GM12878 (cell line): ENCODE measurements around the gene SCAI. TPM values are rescaled to one million over a fixed set of nuclear protein-coding genes. Genes with fewer than 3 reads are reported as not detected.

Experiments
- ATAC-seq: fragments of 200-7000 bp; cut with Tn5 transposase; 3 replicates; pipeline ENCODE4 v1.9.1; 2020; ENCODE audit warnings: mild to moderate bottlenecking, moderate library complexity
- BruUV-seq: library from RNA; stranded (reverse); fragments of 400-500 nt; replicated peaks from 2 replicates; lab custom pipeline; 2021; lab: Mats Ljungman, UMichigan
- CTCF ChIA-PET: fragments of 300-600 bp; sonication (Branson Sonifier 250); formaldehyde crosslinking; extraction: SDS; loops from one replicate; lab custom pipeline; 2021; ENCODE audit warnings: inconsistent platforms; lab: Yijun Ruan, JAX
- POLR2A ChIA-PET: fragments of 350-600 bp; formaldehyde crosslinking; extraction: SDS; loops from one replicate; lab custom pipeline; 2021; ENCODE audit warnings: inconsistent platforms; lab: Charles Lee
- RAD21 ChIA-PET: fragments of 300-600 bp; sonication (Branson Sonifier 250); formaldehyde crosslinking; loops from one replicate; lab custom pipeline; 2023; ENCODE audit warnings: antibody characterized with exemption; ENCODE audit not compliant: unreplicated experiment; lab: Charles Lee
- SMC1A ChIA-PET: fragments of 300-600 bp; sonication (Branson Sonifier 250); formaldehyde crosslinking; loops from one replicate; lab custom pipeline; 2023; ENCODE audit not compliant: unreplicated experiment, uncharacterized antibody; lab: Charles Lee
- DNase-seq: peaks from one replicate; pipeline ENCODE4 v3.0.0-alpha.2; 2011; ENCODE audit warnings: low read depth, low spot score
- FAIRE-seq: peaks from 3 replicates; lab custom pipeline; 2011; peaks lifted over from hg19 to GRCh38; lab: Jason Lieb, UNC
- H2AFZ ChIP-seq: 2 replicates; pipeline ENCODE4 v1.6.0; 2011; ENCODE audit warnings: low read depth, low read length, control low read depth; ENCODE audit not compliant: control insufficient read depth
- H3K27ac ChIP-seq: 2 replicates; pipeline ENCODE4 v1.5.1; 2011; ENCODE audit warnings: control low read depth; ENCODE audit not compliant: control insufficient read depth, insufficient read depth
- H3K27me3 ChIP-seq, 2 experiments: replicated peaks in 1 of 2; 2 replicates each; pipeline versions ENCODE4 v1.6.0 to v1.6.1; 2011; ENCODE audit warnings: low read length in 1 of 2; ENCODE audit not compliant: control insufficient read depth in 2 of 2, insufficient read depth in 2 of 2
- H3K36me3 ChIP-seq, 2 experiments: 2 replicates each; pipeline ENCODE4 v1.5.1; 2011; ENCODE audit warnings: low read length in 1 of 2; ENCODE audit not compliant: control insufficient read depth in 2 of 2, insufficient read depth in 2 of 2
- H3K4me1 ChIP-seq: 2 replicates; pipeline ENCODE4 v1.6.1; 2011; ENCODE audit warnings: mild to moderate bottlenecking, low read length, moderate library complexity, mixed read lengths; ENCODE audit not compliant: control insufficient read depth, insufficient read depth
- H3K4me2 ChIP-seq: 2 replicates; pipeline ENCODE4 v1.6.0; 2011; ENCODE audit warnings: control low read depth; ENCODE audit not compliant: control insufficient read depth, insufficient read depth
- H3K4me3 ChIP-seq: fragments of 200-600 bp; sonication (generic); 2 replicates; pipeline ENCODE4 v1.5.1; 2016
- H3K79me2 ChIP-seq: 2 replicates; pipeline ENCODE4 v1.6.0; 2011; ENCODE audit warnings: low read length; ENCODE audit not compliant: control insufficient read depth, insufficient read depth
- H3K9ac ChIP-seq: 2 replicates; pipeline ENCODE4 v1.8.0; 2011; ENCODE audit warnings: low read length, control low read depth, mixed read lengths; ENCODE audit not compliant: control insufficient read depth, insufficient read depth
- H3K9me3 ChIP-seq: replicated peaks from 3 replicates; pipeline ENCODE4 v1.5.1; 2011; ENCODE audit warnings: mild to moderate bottlenecking, low read length; ENCODE audit not compliant: control insufficient read depth, insufficient read depth
- H4K20me1 ChIP-seq: 2 replicates; pipeline ENCODE4 v1.6.0; 2011; ENCODE audit not compliant: control insufficient read depth, insufficient read depth
- BHLHE40 ChIP-seq, 2 experiments: fragments of 450-650 bp in 1 of 2; IDR thresholded peaks; 2 replicates each; pipeline ENCODE4 v1.6.1; 2011 to 2017; ENCODE audit warnings: low read depth in 2 of 2, borderline replicate concordance in 1 of 2, improper control_type of control experiment in 1 of 2, low read length in 1 of 2, mild to moderate bottlenecking in 1 of 2
- CREB1 ChIP-seq: IDR thresholded peaks from 2 replicates; pipeline ENCODE4 v1.6.1; 2012; ENCODE audit warnings: low read depth, mild to moderate bottlenecking, inconsistent platforms
- CREM ChIP-seq: IDR thresholded peaks from 2 replicates; pipeline ENCODE4 v1.6.1; 2014; ENCODE audit warnings: antibody characterized with exemption, low read depth
- RBBP5 ChIP-seq: fragments of 200-600 bp; sonication (generic); conservative IDR thresholded peaks from 2 replicates; pipeline ENCODE4 v1.6.1; 2016
- RCOR1 ChIP-seq: conservative IDR thresholded peaks from 2 replicates; pipeline ENCODE4 v1.6.1; 2012; ENCODE audit warnings: low read depth, low read length, improper control_type of control experiment
- SIN3A ChIP-seq: IDR thresholded peaks from 2 replicates; pipeline ENCODE4 v1.6.1; 2012; ENCODE audit warnings: low read depth, low read length, improper control_type of control experiment
- SMAD5 ChIP-seq: IDR thresholded peaks from 2 replicates; pipeline ENCODE4 v1.6.1; 2016; ENCODE audit warnings: antibody characterized with exemption, low read depth
- SMARCA5 ChIP-seq: fragments of 450-650 bp; IDR thresholded peaks from 2 replicates; pipeline ENCODE4 v1.6.1; 2017; ENCODE audit warnings: mild to moderate bottlenecking
- SMC3 ChIP-seq: IDR thresholded peaks from 2 replicates; pipeline ENCODE4 v1.6.1; 2011; ENCODE audit warnings: low read length, improper control_type of control experiment, borderline replicate concordance
- SP1 ChIP-seq: IDR thresholded peaks from one replicate; pipeline ENCODE4 v1.6.1; 2011; ENCODE audit warnings: low read depth, low read length
- WRNIP1 ChIP-seq: IDR thresholded peaks from 2 replicates; pipeline ENCODE4 v1.6.1; 2011; ENCODE audit warnings: low read depth, low read length, improper control_type of control experiment, borderline replicate concordance
- ZNF274 ChIP-seq: IDR thresholded peaks from one replicate; pipeline ENCODE4 v1.8.0; 2011; ENCODE audit not compliant: insufficient read length, insufficient read depth
- WGBS: methylation state at CpG from one replicate; pipeline ENCODE4 v1.1.6; 2016; ENCODE audit warnings: low lambda C conversion rate; ENCODE audit not compliant: insufficient replicate concordance, insufficient coverage; ENCODE audit errors: missing lambda C conversion rate; 5-methylcytosine and 5-hydroxymethylcytosine counted together
- in situ Hi-C: fragments of 300-500 bp; cut with MboI; formaldehyde crosslinking; loops from 9 replicates; pipeline ENCODE4 v1.14.3; 2018; ENCODE audit warnings: mixed read lengths
- intact Hi-C: fragments of 100-400 bp; cut with micrococcal nuclease; formaldehyde crosslinking; loops from one replicate; pipeline ENCODE4 v1.14.2; 2022; ENCODE audit not compliant: unreplicated experiment
- polyA plus RNA-seq, 11 experiments: library from polyadenylated mRNA; depleted of rRNA in 4 of 11; unstranded in 6 of 11; stranded (reverse) in 5 of 11; fragments of >200 nt; fragmentation: Nextera tagmentation in 4 of 11; fragmentation: Illumina TruSeq in 1 of 11; extraction: Ambion mirVana in 4 of 11; extraction: Trizol in 1 of 11; gene quantifications; 1 replicate in 1 of 11; 2 replicates in 10 of 11; pipeline versions ENCODE4 v1.2.1 to v1.2.3, GENCODE V29; 2011 to 2016; ENCODE audit warnings: inconsistent platforms in 2 of 11, missing spikeins in 2 of 11, low read depth in 1 of 11
- total RNA-seq, 4 experiments: library from RNA; depleted of rRNA in 3 of 4; stranded (reverse); fragments of >200 nt in 3 of 4; fragmentation: Illumina TruSeq in 1 of 4; extraction: Trizol in 1 of 4; gene quantifications; 2 replicates each; pipeline versions ENCODE4 v1.2.1 to v1.2.3, GENCODE V29; 2013 to 2021
- TF ChIP-seq, protein P1 (sequence below): fragments of 450-650 bp; IDR thresholded peaks from 2 replicates; pipeline ENCODE4 v1.6.1; 2016; ENCODE audit warnings: mild to moderate bottlenecking
- TF ChIP-seq, protein P2 (sequence below): fragments of 450-650 bp; IDR thresholded peaks from 2 replicates; pipeline ENCODE4 v1.6.1; 2017; ENCODE audit warnings: mild to moderate bottlenecking, moderate library complexity
- TF ChIP-seq, protein P3 (sequence below): IDR thresholded peaks from 2 replicates; pipeline ENCODE4 v1.6.1; 2012; ENCODE audit warnings: mild to moderate bottlenecking, low read depth, low read length
- TF ChIP-seq, protein P4 (sequence below): fragments of 450-650 bp; conservative IDR thresholded peaks from 2 replicates; pipeline ENCODE4 v1.6.1; 2017; ENCODE audit warnings: mild to moderate bottlenecking, moderate library complexity

SCAI gene
- total and polyA plus RNA-seq, 10 of the 15 experiments (the other 5 are each of a cell fraction or from before 2014, with no cell fraction given): 0.52 to 8.8 (median 5.1) TPM

DNA sequence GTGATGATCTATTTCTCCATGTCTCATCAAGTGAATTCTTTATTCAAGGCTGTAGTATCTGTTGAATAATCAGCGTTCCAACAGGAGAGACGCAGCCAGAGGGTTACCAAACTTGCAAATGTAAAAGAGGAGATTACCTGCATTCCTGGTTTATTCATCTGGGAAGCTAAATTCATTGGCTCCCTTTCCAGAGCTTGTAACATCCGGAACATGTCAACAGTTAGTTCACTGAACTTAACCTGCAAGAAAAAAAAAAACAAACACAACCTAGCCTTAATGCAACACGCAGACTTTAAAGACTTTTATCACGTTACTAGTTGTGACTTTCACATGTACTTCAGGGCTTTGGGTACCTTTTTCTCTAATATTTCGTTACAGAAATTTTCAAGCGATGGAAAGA, 140.0 kb downstream of the SCAI start:
- Histone ChIP-seq H3K9ac (no peak overlapping the region), H3K4me2 (no peak overlapping the region), H3K4me3 (no peak overlapping the region), H3K4me1 (no peaks in the 10 kb centered on the region), H3K9me3 (no peaks in the 10 kb centered on the region), H3K79me2 (no peaks in the 10 kb centered on the region), H3K36me3 (no peaks in the 10 kb centered on the region), H3K27ac (no peak overlapping the region), H3K27me3 (no peaks in the 10 kb centered on the region), H4K20me1 (no peaks in the 10 kb centered on the region), H2AFZ (no peak overlapping the region)
- in situ Hi-C loops (no loop called here), intact Hi-C loops (loop anchor here (10.0 kb wide), 1 partner anchor 141 kb away; the partner anchor contains the start of gene SCAI)
- WGBS: 98% methylated on average over 7 of the region's 7 CpGs
- SMC1A ChIA-PET: no interaction called here
- POLR2A ChIA-PET: no interaction called here
- no TSS peak for BruUV-seq
- FAIRE-seq: no peak
- no peak for DNase-seq
- CTCF ChIA-PET: interaction anchor here (1.0 kb wide), 1 partner anchor 48 kb away, joined by 4 read pairs; no protein-coding TSS in a partner anchor
- no peak for ATAC-seq
- RAD21 ChIA-PET: no interaction called here
- TF ChIP-seq, protein P1, sequence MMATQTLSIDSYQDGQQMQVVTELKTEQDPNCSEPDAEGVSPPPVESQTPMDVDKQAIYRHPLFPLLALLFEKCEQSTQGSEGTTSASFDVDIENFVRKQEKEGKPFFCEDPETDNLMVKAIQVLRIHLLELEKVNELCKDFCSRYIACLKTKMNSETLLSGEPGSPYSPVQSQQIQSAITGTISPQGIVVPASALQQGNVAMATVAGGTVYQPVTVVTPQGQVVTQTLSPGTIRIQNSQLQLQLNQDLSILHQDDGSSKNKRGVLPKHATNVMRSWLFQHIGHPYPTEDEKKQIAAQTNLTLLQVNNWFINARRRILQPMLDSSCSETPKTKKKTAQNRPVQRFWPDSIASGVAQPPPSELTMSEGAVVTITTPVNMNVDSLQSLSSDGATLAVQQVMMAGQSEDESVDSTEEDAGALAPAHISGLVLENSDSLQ: no peak
- TF ChIP-seq SMC3 (no peak), SIN3A (no peak), SMARCA5 (no peak), SP1 (no peak), RCOR1 (no peak), BHLHE40 (IDR thresholded peaks at IDR 0.05; ENCODE audit: borderline replicate concordance in 1 of 2, low read depth in 2 of 2, low read length in 1 of 2) (no peak), CREM (no peak), SMAD5 (no peak), RBBP5 (no peak), CREB1 (no peak), ZNF274 (no peak), WRNIP1 (no peak)
- TF ChIP-seq, protein P2, sequence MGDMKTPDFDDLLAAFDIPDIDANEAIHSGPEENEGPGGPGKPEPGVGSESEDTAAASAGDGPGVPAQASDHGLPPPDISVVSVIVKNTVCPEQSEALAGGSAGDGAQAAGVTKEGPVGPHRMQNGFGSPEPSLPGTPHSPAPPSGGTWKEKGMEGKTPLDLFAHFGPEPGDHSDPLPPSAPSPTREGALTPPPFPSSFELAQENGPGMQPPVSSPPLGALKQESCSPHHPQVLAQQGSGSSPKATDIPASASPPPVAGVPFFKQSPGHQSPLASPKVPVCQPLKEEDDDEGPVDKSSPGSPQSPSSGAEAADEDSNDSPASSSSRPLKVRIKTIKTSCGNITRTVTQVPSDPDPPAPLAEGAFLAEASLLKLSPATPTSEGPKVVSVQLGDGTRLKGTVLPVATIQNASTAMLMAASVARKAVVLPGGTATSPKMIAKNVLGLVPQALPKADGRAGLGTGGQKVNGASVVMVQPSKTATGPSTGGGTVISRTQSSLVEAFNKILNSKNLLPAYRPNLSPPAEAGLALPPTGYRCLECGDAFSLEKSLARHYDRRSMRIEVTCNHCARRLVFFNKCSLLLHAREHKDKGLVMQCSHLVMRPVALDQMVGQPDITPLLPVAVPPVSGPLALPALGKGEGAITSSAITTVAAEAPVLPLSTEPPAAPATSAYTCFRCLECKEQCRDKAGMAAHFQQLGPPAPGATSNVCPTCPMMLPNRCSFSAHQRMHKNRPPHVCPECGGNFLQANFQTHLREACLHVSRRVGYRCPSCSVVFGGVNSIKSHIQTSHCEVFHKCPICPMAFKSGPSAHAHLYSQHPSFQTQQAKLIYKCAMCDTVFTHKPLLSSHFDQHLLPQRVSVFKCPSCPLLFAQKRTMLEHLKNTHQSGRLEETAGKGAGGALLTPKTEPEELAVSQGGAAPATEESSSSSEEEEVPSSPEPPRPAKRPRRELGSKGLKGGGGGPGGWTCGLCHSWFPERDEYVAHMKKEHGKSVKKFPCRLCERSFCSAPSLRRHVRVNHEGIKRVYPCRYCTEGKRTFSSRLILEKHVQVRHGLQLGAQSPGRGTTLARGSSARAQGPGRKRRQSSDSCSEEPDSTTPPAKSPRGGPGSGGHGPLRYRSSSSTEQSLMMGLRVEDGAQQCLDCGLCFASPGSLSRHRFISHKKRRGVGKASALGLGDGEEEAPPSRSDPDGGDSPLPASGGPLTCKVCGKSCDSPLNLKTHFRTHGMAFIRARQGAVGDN: no peak
- TF ChIP-seq, protein P3, sequence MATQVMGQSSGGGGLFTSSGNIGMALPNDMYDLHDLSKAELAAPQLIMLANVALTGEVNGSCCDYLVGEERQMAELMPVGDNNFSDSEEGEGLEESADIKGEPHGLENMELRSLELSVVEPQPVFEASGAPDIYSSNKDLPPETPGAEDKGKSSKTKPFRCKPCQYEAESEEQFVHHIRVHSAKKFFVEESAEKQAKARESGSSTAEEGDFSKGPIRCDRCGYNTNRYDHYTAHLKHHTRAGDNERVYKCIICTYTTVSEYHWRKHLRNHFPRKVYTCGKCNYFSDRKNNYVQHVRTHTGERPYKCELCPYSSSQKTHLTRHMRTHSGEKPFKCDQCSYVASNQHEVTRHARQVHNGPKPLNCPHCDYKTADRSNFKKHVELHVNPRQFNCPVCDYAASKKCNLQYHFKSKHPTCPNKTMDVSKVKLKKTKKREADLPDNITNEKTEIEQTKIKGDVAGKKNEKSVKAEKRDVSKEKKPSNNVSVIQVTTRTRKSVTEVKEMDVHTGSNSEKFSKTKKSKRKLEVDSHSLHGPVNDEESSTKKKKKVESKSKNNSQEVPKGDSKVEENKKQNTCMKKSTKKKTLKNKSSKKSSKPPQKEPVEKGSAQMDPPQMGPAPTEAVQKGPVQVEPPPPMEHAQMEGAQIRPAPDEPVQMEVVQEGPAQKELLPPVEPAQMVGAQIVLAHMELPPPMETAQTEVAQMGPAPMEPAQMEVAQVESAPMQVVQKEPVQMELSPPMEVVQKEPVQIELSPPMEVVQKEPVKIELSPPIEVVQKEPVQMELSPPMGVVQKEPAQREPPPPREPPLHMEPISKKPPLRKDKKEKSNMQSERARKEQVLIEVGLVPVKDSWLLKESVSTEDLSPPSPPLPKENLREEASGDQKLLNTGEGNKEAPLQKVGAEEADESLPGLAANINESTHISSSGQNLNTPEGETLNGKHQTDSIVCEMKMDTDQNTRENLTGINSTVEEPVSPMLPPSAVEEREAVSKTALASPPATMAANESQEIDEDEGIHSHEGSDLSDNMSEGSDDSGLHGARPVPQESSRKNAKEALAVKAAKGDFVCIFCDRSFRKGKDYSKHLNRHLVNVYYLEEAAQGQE: no peak
- TF ChIP-seq, protein P4, sequence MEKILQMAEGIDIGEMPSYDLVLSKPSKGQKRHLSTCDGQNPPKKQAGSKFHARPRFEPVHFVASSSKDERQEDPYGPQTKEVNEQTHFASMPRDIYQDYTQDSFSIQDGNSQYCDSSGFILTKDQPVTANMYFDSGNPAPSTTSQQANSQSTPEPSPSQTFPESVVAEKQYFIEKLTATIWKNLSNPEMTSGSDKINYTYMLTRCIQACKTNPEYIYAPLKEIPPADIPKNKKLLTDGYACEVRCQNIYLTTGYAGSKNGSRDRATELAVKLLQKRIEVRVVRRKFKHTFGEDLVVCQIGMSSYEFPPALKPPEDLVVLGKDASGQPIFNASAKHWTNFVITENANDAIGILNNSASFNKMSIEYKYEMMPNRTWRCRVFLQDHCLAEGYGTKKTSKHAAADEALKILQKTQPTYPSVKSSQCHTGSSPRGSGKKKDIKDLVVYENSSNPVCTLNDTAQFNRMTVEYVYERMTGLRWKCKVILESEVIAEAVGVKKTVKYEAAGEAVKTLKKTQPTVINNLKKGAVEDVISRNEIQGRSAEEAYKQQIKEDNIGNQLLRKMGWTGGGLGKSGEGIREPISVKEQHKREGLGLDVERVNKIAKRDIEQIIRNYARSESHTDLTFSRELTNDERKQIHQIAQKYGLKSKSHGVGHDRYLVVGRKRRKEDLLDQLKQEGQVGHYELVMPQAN: no peak
